ENCODE results near the gene CCDC149.

- TF ChIP-seq CTCF (IDR thresholded peaks at IDR 0.05) = no peak
- TF ChIP-seq POLR2A (IDR thresholded peaks at IDR 0.05) = no peak
These were observed 120.3 kb downstream of the CCDC149 start for GRCh38 chr4:24792552-24792951.

Measured in heart left ventricle (tissue), 13 donors.